Skin epidermis (tissue), 12 donors: ENCODE data around the gene CHAF1A.

Experiments used
- H3K27ac ChIP-seq, 21 experiments: fragments of 200-600 bp; sonication (generic) in 11 of 21; one replicate each; pipeline ENCODE4 v1.5.0; 2020; ENCODE audit warnings: mild to moderate bottlenecking in 3 of 21, inconsistent platforms in 2 of 21, moderate library complexity in 2 of 21
- H3K4me3 ChIP-seq, 7 experiments: fragments of 200-600 bp; sonication (generic) in 2 of 7; one replicate each; pipeline ENCODE4 v1.5.0; 2020; ENCODE audit warnings: inconsistent platforms in 2 of 7, mild to moderate bottlenecking in 2 of 7, moderate library complexity in 1 of 7

The CHAF1A gene

DNA sequence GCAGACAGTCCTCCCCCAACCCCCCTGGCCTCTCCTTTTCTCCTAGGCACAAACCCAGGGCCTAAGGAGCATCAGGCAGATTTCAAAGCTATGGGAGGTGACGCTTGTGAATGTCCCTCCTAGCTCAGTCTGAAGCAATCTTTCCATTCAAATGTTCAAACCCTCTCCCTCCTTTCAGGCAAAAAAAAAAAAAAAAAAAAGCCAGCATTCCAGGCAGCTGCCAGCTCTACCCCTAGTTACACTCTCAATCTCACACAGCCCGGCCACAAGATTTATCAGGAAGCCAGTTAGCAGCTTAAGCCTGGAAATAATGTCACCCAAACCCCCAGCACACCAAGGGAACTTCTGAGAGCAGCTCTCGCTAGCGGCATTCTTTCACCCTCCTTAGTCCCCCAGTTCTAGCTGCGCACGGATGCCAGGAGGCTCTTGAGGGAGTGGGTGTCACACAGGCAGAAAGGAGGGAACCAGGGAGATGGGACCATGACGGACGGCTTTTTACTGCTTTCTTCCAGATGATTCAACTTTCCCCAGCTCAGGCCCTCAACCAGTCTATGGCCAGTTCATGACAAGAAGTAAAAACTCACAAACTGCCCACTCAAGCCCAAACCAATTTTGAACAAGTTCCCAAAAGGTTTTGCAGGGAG, 8.4 kb upstream of the CHAF1A start:
- Histone ChIP-seq H3K4me3 (no peak overlapping the region), H3K27ac (peak overlapping the region in 5 of 21 experiments; percentile 10 to 54 (median 40))

DNA sequence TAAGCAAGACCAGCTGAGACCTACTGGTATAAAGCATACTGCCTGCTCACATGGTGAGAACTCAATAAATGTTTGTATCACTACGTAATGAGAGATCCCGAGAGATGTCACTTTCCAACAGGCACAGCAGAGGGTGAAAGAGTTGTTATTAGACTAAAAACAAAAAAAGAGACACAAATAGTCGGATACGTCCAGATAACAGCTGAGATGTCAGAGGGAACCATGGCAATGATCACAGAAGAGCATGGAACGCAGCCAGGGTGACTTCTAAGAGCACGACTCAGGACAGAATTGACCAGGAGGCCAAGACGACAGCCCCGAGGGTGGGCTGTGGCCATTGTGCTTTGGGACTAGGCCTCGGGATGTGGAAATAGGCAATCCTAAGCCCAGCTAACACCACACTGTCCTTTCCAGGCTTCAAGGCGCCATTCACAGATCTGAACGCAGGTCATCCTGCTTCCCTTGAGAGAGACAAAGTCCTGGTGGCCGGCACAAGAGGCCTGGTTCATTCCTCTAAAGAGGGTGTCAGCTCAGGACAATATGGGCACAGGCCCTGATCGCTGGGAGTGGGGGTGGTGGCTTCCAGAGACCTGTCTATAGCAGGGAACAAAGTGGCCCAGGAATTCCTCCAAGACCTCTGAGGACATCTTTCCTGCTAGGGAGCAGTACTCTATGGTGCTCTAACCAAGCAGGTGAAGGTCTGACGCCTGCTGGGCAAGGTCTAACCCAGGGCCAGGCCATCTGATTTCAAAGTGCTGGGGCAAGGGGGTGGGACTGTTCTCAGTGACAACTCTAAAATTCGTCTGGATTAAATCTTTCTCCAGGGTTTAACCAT, 5.3 kb upstream of the CHAF1A start:
- H3K4me3 ChIP-seq, result no peak overlapping the region
- H3K27ac ChIP-seq, result peak overlapping the region in 5 of 21 experiments; percentile 3 to 80 (median 56)

GRCh38 chr19:4399812-4400134, 2.7 kb upstream of the CHAF1A start:
- H3K4me3 ChIP-seq, result peak overlapping the region; percentile 69 to 100 (median 91)
- H3K27ac ChIP-seq, result peak overlapping the region; percentile 93 to 100 (median 98)

DNA sequence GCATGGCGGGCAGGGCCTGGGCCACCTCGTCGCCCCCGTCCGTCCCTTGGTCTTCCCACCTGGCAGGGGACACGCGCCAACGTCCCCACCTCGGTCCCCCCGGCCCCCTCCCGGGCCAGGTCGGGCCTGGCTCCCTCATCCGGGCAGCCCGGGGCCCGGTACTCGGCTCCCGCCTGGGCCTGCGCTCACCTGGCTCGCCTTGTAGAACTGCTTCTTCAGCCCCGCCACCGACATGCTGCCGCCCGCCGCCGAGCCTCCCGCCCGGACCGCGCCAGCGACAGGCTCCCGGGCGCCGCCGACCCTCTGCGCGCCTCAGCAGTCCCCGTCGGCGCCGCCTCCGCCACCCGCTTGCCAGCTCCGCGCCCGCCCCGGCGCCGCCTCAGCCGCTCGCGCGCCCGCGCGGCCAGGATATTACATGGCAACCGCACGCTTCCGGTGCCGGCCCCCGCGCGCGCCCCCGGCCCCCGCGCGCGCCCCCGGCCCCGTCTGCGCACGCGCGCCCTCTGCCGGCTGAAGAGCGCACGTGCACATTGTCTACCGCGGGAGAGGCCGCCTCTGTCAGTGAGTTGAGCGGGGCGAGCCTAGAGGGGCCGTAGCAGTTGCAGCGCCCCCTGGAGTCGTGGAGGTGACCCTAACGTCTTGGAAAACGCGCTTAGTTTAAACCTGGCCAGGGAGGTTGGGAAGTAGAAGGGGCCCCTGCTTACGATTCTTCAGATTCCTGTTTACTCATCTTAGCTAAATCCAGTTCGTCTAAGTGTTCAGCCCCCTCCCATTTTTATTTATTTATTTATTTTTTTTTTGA, 2.1 kb upstream of the CHAF1A start, which contains the start of gene SH3GL1:
Gene SH3GL1 (minus strand): TSS at position 413 of the 802 bp plus-strand sequence. CDS start 179 bp downstream, at position 234.
- peak within 1 kb of the TSS; percentile 93 to 100 (median 98) for H3K27ac ChIP-seq
- H3K4me3 ChIP-seq, result peak within 1 kb of the TSS; percentile 69 to 100 (median 91)

DNA sequence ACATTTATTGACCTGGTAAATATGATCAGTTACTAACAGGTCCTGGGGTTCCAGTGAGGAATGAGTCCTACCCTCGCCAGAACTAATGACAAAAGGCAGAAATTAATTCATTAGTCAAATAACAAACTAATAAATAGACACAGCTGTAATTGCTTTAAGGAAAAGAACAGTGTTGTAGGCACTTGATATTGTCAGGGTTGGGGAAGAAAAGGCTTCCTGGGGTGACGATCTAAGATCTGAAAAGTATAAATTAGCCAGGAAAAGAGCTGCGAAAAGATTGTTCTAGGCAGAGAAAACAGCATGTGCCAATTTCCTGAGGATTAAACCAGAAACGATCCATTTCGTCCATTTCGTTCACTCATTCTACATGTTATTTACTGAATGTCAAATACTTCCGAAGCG, 670 bp upstream of the CHAF1A start:
- Histone ChIP-seq H3K4me3 (peak overlapping the region; percentile 12 to 99 (median 49)), H3K27ac (peak overlapping the region in 20 of 21 experiments; percentile 35 to 89 (median 78))

DNA sequence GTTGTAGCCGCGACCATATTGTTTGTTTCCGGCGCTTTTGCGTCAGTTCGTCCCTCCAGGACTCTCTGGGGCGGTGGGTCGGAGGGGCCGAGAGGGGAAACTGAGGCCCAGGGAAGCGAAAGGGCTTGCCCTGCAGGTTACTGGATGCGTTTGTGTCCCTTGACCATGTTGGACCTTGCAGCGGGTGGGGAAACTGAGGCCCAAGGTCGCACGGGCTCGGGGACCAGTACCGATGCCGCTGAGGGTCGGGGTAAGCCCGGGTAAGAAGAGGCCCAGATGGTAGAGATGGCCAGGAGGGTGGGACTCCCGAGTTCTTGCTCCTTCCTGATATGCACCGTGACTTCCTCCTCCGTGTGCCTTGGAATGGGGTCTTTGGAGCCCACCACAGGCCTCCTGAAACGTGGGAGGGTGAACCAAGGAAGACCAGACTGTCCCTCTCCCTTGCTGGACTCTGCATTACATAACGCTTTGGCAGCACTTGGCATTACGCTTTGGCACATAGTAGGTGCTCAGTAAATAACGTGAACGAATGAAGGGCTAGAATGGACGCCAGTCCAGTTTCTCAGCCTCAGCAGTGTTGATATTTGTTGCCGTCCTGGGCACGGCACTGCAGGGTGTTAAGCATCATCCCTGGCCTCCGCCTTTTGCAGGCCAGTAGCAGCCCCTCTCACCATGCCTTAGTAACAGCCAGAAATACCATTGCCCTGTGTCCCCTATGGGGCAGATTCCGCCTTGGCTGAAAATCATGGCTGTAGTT, 743 bp downstream of the CHAF1A start:
- Histone ChIP-seq H3K27ac (peak overlapping the region in 20 of 21 experiments; percentile 13 to 90 (median 81)), H3K4me3 (peak overlapping the region; percentile 49 to 99 (median 94))

GRCh38 chr19:4405977-4406376, 3.5 kb downstream of the CHAF1A start:
- Histone ChIP-seq H3K4me3 (no peak overlapping the region), H3K27ac (no peak overlapping the region)

- H3K27ac ChIP-seq, result no peak overlapping the region
- H3K4me3 ChIP-seq, result no peak overlapping the region
Measured at GRCh38 chr19:4406626-4407025, 4.2 kb downstream of the CHAF1A start.

- H3K27ac ChIP-seq, result no peak overlapping the region
- no peak overlapping the region for H3K4me3 ChIP-seq
Measured at GRCh38 chr19:4409123-4409933, 6.9 kb downstream of the CHAF1A start.

DNA sequence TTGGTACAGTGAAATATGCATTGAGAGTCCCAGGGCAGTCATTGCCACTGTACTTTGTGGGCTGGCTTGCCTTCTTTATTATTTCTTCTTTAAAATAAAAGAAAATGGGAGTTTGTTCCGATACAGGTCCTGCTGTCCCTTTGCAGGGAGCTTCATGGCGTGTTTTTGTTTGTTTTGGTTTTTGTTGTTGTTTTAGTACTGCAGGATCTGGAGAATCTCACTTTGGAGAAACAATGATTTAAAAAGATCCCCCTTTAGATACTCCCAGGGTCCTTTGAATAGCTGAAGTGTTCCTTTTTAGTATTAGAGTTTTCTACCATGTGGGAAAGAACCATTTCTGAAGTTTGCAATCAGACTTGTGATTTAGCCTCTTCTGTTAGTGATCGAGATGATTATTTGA, 11.1 kb downstream of the CHAF1A start:
- H3K27ac ChIP-seq, result no peak overlapping the region

DNA sequence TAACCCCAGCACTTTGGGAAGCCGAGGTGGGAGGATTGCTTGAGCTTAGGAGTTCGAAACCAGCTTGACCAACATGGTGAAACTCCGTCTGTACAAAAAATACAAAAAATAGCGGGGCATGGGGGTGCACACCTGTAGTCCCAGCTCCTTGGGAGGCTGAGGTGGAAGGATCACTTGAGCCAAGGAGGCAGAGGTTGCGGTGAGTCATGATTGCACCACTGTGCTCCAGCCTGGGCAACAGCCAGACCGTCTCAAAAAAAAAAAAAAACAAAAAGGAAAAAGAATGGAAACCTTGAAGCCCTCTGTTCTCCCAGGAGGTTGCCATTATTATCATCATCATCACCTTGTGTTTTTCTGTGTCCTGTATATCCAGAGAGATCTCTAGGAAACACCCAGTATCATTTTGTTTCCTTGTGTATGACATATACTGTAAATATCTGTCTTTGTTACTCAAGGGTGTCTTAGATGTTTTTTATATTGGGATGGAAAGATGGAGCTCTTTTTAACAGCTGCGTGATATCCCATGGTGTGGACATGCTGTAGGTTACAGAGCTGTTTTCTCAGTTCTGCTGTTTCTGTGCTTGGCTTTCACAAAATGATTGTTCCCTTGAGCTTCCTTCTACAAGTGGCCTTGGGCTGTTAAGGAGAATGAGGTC, 11.8 kb downstream of the CHAF1A start:
- Histone ChIP-seq H3K4me3 (no peak overlapping the region), H3K27ac (no peak overlapping the region)

More for the DNA sequence above, 11.1 kb downstream of the CHAF1A start:
- no peak overlapping the region for H3K4me3 ChIP-seq

- no peak overlapping the region for H3K27ac ChIP-seq
- no peak overlapping the region for H3K4me3 ChIP-seq
Measured at GRCh38 chr19:4414800-4415321, 12.4 kb downstream of the CHAF1A start.

DNA sequence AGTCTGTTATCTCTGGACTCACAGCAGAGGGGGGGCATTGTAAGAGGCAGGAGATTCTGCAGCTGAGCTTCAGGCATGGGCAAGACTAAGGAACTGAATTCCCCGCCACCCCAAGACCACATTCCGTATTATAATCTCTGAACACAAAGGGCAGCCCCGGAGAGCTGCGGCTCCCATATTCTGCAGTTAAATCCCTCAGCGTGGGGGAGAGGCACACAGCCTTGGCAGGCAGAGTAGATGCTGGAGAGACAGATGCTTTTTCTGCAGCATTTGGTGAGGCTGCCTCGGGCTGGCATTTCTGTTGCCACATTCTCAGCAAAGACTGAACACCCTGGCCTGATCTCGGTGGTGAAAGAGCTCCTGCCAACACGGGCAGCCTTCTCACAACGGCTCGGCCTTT, 12.9 kb downstream of the CHAF1A start:
- no peak overlapping the region for H3K4me3 ChIP-seq
- H3K27ac ChIP-seq, result peak overlapping the region in 1 of 21 experiments; percentile 30

- no peak overlapping the region for H3K4me3 ChIP-seq
- H3K27ac ChIP-seq, result no peak overlapping the region
Measured at GRCh38 chr19:4416268-4416667, 13.8 kb downstream of the CHAF1A start.

GRCh38 chr19:4423416-4424126, 21.1 kb downstream of the CHAF1A start:
- Histone ChIP-seq H3K4me3 (no peak overlapping the region), H3K27ac (peak overlapping the region in 1 of 21 experiments; percentile 16)

GRCh38 chr19:4425537-4425936, 23.1 kb downstream of the CHAF1A start:
- Histone ChIP-seq H3K4me3 (no peak overlapping the region), H3K27ac (no peak overlapping the region)

GRCh38 chr19:4428326-4428975, 26.0 kb downstream of the CHAF1A start:
- Histone ChIP-seq H3K27ac (no peak overlapping the region), H3K4me3 (no peak overlapping the region)
